ENCODE results near the gene AGMAT.
A peak's percentile ranks its signal among the peaks of the same experiment; 100 is the strongest.

Gene AGMAT

DNA sequence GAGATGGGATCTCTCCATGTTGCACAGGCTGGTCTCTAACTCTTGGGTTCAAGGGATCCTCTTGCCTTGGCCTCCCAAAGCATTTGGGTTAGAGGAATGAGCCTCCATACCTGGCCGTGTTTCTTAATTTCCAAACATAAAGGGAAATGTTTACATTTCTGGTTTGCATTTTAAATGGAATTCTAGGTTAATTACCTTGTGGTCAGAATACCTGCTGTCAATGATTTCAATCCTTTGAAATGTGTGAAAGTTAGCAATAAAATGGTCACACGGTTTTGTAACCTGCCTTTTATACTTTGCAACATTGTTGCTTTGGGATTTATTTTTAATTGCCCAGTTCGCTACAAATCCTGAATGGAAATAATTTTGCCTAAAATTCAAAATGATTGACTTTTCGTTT is 26.3 kb downstream of the AGMAT start:
- H2BK120ac ChIP-seq (ENCODE audit: low read depth, low read length): no peak overlapping the region
- no peaks in the 10 kb centered on the region for H3K27me3 ChIP-seq (ENCODE audit: control insufficient read depth in 1 of 2, insufficient read depth in 1 of 2, low read length in 2 of 2)
- no peak overlapping the region for H3K4ac ChIP-seq (ENCODE audit: low read depth in 1 of 2, low read length in 2 of 2)
- no peak overlapping the region for H3K4me3 ChIP-seq (ENCODE audit: insufficient read depth in 1 of 2, low read depth in 1 of 2, low read length in 2 of 2)
- H3K18ac ChIP-seq (ENCODE audit: low read depth in 1 of 2, low read length in 2 of 2): no peak overlapping the region
- WGBS: 100% methylated on average over 4 of the region's 4 CpGs
- no peak overlapping the region for H3K27ac ChIP-seq (ENCODE audit: low read length, poor library complexity, severe bottlenecking)
- no peak overlapping the region for H2AK5ac ChIP-seq (ENCODE audit: low read length, severe bottlenecking)
- H3K79me1 ChIP-seq (replicated peaks; ENCODE audit: low read length, poor library complexity, severe bottlenecking): peaks cover 1% of the 10 kb centered on the region
- H4K8ac ChIP-seq (ENCODE audit: low read length): no peak overlapping the region
- no peak overlapping the region for H3K9ac ChIP-seq (ENCODE audit: low read length)
- H3K4me2 ChIP-seq (ENCODE audit: low read length, poor library complexity, severe bottlenecking): no peak overlapping the region
- H4K91ac ChIP-seq (ENCODE audit: low read length): no peak overlapping the region
- no peak overlapping the region for H2AFZ ChIP-seq (ENCODE audit: low read depth, low read length)
- no peak overlapping the region for H3K14ac ChIP-seq (ENCODE audit: low read length in 2 of 2)
- H2BK12ac ChIP-seq (ENCODE audit: low read length in 2 of 2): no peak overlapping the region
- H3K36me3 ChIP-seq (ENCODE audit: control insufficient read depth in 1 of 2, insufficient read depth in 2 of 2, low read depth in 1 of 2, low read length in 2 of 2): peaks cover 26 to 51% of the 10 kb centered on the region in 2 experiments
- H3K9me3 ChIP-seq (ENCODE audit: control insufficient read depth, low read length): no peaks in the 10 kb centered on the region
- H2BK5ac ChIP-seq (ENCODE audit: low read depth, low read length, poor library complexity, severe bottlenecking): no peak overlapping the region
- no peak overlapping the region for H2BK15ac ChIP-seq (ENCODE audit: low read depth, poor library complexity, severe bottlenecking)
- no peaks in the 10 kb centered on the region for H3K4me1 ChIP-seq (ENCODE audit: control insufficient read depth, insufficient read depth, low read depth, low read length)
- H3K23ac ChIP-seq (ENCODE audit: low read length in 2 of 2): no peak overlapping the region
- DNase-seq: no peak

DNA sequence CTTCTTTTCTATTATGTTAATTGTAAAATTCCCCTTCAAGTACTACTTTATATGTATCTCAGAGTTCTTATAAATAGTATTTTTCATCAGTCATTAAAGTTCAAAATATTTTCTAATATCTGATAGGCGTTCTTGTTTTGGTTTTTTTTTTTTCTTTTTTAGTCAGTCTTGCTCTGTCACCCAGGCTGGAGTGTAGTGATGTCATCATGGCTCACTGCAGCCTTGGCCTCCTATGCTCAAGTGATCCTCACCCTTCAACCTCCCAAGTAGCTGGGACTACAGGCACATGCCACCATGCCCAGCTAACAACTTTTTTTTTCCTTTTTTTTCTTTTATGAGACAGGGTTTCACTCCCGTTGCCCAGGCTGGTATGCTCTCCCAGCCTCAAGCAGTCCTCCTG is 27.3 kb downstream of the AGMAT start:
- Histone ChIP-seq H2AFZ (ENCODE audit: low read depth, low read length) (no peak overlapping the region), H2BK15ac (ENCODE audit: low read depth, poor library complexity, severe bottlenecking) (no peak overlapping the region), H3K18ac (ENCODE audit: low read depth in 1 of 2, low read length in 2 of 2) (no peak overlapping the region), H2BK5ac (ENCODE audit: low read depth, low read length, poor library complexity, severe bottlenecking) (no peak overlapping the region), H2BK12ac (ENCODE audit: low read length in 2 of 2) (no peak overlapping the region), H3K23ac (ENCODE audit: low read length in 2 of 2) (no peak overlapping the region), H3K36me3 (ENCODE audit: control insufficient read depth in 1 of 2, insufficient read depth in 2 of 2, low read depth in 1 of 2, low read length in 2 of 2) (peaks cover 23 to 47% of the 10 kb centered on the region in 2 experiments), H2BK120ac (ENCODE audit: low read depth, low read length) (no peak overlapping the region), H3K14ac (ENCODE audit: low read length in 2 of 2) (no peak overlapping the region), H4K8ac (ENCODE audit: low read length) (no peak overlapping the region), H3K4me1 (ENCODE audit: control insufficient read depth, insufficient read depth, low read depth, low read length) (no peaks in the 10 kb centered on the region), H3K4ac (ENCODE audit: low read depth in 1 of 2, low read length in 2 of 2) (no peak overlapping the region), H3K9ac (ENCODE audit: low read length) (no peak overlapping the region), H4K91ac (ENCODE audit: low read length) (no peak overlapping the region), H3K27me3 (ENCODE audit: control insufficient read depth in 1 of 2, insufficient read depth in 1 of 2, low read length in 2 of 2) (no peaks in the 10 kb centered on the region), H3K4me3 (ENCODE audit: insufficient read depth in 1 of 2, low read depth in 1 of 2, low read length in 2 of 2) (no peak overlapping the region), H3K79me1 (replicated peaks; ENCODE audit: low read length, poor library complexity, severe bottlenecking) (no peaks in the 10 kb centered on the region), H3K4me2 (ENCODE audit: low read length, poor library complexity, severe bottlenecking) (no peak overlapping the region), H3K9me3 (ENCODE audit: control insufficient read depth, low read length) (no peaks in the 10 kb centered on the region), H3K27ac (ENCODE audit: low read length, poor library complexity, severe bottlenecking) (no peak overlapping the region), H2AK5ac (ENCODE audit: low read length, severe bottlenecking) (no peak overlapping the region)
- 100% methylated on average over 1 of the region's 2 CpGs for WGBS
- no peak for DNase-seq

DNA sequence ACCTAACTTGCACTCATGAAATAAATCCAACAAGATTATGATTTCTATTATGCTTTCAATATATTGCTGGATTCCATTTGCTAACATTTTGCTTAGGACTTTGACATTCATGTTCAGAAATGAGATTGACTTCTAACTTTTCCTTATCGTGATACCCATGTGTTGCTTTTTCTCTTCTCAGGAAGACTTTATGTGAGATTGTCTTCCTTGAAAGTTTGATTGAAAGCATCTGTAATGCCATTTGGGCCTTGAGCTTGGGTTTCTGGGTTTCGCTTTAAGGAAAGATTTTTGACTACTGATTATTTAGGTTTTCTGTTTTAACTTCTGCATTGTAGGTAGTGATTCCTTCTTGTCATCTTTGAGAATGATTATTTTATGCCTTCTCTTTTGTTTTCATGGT is 27.8 kb downstream of the AGMAT start:
- Histone ChIP-seq H4K91ac (ENCODE audit: low read length) (no peak overlapping the region), H3K36me3 (ENCODE audit: control insufficient read depth in 1 of 2, insufficient read depth in 2 of 2, low read depth in 1 of 2, low read length in 2 of 2) (peaks cover 18 to 41% of the 10 kb centered on the region in 2 experiments), H2BK12ac (ENCODE audit: low read length in 2 of 2) (no peak overlapping the region), H3K4me3 (ENCODE audit: insufficient read depth in 1 of 2, low read depth in 1 of 2, low read length in 2 of 2) (no peak overlapping the region), H2BK15ac (ENCODE audit: low read depth, poor library complexity, severe bottlenecking) (no peak overlapping the region), H3K9me3 (ENCODE audit: control insufficient read depth, low read length) (no peaks in the 10 kb centered on the region), H3K27me3 (ENCODE audit: control insufficient read depth in 1 of 2, insufficient read depth in 1 of 2, low read length in 2 of 2) (no peaks in the 10 kb centered on the region), H3K23ac (ENCODE audit: low read length in 2 of 2) (no peak overlapping the region), H2AFZ (ENCODE audit: low read depth, low read length) (no peak overlapping the region), H2AK5ac (ENCODE audit: low read length, severe bottlenecking) (no peak overlapping the region), H3K14ac (ENCODE audit: low read length in 2 of 2) (no peak overlapping the region), H3K4me2 (ENCODE audit: low read length, poor library complexity, severe bottlenecking) (no peak overlapping the region), H3K18ac (ENCODE audit: low read depth in 1 of 2, low read length in 2 of 2) (no peak overlapping the region), H4K8ac (ENCODE audit: low read length) (no peak overlapping the region), H3K4ac (ENCODE audit: low read depth in 1 of 2, low read length in 2 of 2) (no peak overlapping the region), H2BK120ac (ENCODE audit: low read depth, low read length) (no peak overlapping the region), H3K4me1 (ENCODE audit: control insufficient read depth, insufficient read depth, low read depth, low read length) (no peaks in the 10 kb centered on the region), H3K9ac (ENCODE audit: low read length) (no peak overlapping the region), H3K27ac (ENCODE audit: low read length, poor library complexity, severe bottlenecking) (no peak overlapping the region), H2BK5ac (ENCODE audit: low read depth, low read length, poor library complexity, severe bottlenecking) (no peak overlapping the region), H3K79me1 (replicated peaks; ENCODE audit: low read length, poor library complexity, severe bottlenecking) (no peaks in the 10 kb centered on the region)
- no peak for DNase-seq
- WGBS: 100% methylated on average over 2 of the region's 2 CpGs

DNA sequence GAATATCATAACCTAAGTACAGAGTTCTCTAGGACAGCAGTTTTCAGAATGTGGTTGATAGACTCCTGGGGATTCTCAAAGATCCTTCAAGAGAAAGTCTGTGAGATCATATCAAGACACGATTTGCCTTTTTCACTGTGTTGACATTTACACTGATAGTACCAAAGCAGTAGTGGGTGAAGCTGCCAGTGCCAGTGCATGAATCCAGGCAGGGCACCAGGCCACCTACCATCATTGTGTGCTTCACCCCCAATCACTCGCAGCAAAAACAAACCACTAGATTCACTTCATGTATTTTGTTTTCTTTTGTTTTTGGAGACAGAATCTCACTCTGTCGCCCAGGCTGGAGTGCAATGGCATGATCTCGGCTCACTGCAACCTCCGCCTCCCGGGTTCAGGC is 34.3 kb downstream of the AGMAT start:
- Histone ChIP-seq H3K14ac (ENCODE audit: low read length in 2 of 2) (no peak overlapping the region), H3K79me1 (replicated peaks; ENCODE audit: low read length, poor library complexity, severe bottlenecking) (peaks cover 2% of the 10 kb centered on the region), H2BK12ac (ENCODE audit: low read length in 2 of 2) (no peak overlapping the region), H3K27me3 (ENCODE audit: control insufficient read depth in 1 of 2, insufficient read depth in 1 of 2, low read length in 2 of 2) (no peaks in the 10 kb centered on the region), H4K8ac (ENCODE audit: low read length) (peak overlapping the region; percentile 15), H3K4me3 (ENCODE audit: insufficient read depth in 1 of 2, low read depth in 1 of 2, low read length in 2 of 2) (no peak overlapping the region), H3K9me3 (ENCODE audit: control insufficient read depth, low read length) (no peaks in the 10 kb centered on the region), H3K18ac (ENCODE audit: low read depth in 1 of 2, low read length in 2 of 2) (no peak overlapping the region), H2BK5ac (ENCODE audit: low read depth, low read length, poor library complexity, severe bottlenecking) (no peak overlapping the region), H3K27ac (ENCODE audit: low read length, poor library complexity, severe bottlenecking) (no peak overlapping the region), H3K4me1 (ENCODE audit: control insufficient read depth, insufficient read depth, low read depth, low read length) (peaks cover 1% of the 10 kb centered on the region), H3K4me2 (ENCODE audit: low read length, poor library complexity, severe bottlenecking) (no peak overlapping the region), H3K23ac (ENCODE audit: low read length in 2 of 2) (no peak overlapping the region), H2AFZ (ENCODE audit: low read depth, low read length) (no peak overlapping the region), H4K91ac (ENCODE audit: low read length) (peak overlapping the region; percentile 61), H2BK120ac (ENCODE audit: low read depth, low read length) (no peak overlapping the region), H3K9ac (ENCODE audit: low read length) (no peak overlapping the region), H2BK15ac (ENCODE audit: low read depth, poor library complexity, severe bottlenecking) (no peak overlapping the region), H3K36me3 (ENCODE audit: control insufficient read depth in 1 of 2, insufficient read depth in 2 of 2, low read depth in 1 of 2, low read length in 2 of 2) (peaks cover 20 to 62% of the 10 kb centered on the region in 2 experiments), H3K4ac (ENCODE audit: low read depth in 1 of 2, low read length in 2 of 2) (no peak overlapping the region), H2AK5ac (ENCODE audit: low read length, severe bottlenecking) (no peak overlapping the region)
- no peak for DNase-seq
- 95% methylated on average over 6 of the region's 6 CpGs for WGBS

Measured in mesenchymal stem cell (in vitro differentiated cells and primary cell).